Heart left ventricle (tissue), 16 donors: Measurements from ENCODE around the gene RAF1. TPM values are rescaled to one million over a fixed set of nuclear protein-coding genes. Genes with fewer than 3 reads are reported as not detected.

Experiments
- ATAC-seq, 4 donors: fragments of 200-7000 bp; cut with Tn5 transposase; one replicate each; pipeline ENCODE4 v1.9.1; 2020 to 2022; ENCODE audit warnings: moderate library complexity in 4 of 4, mild to moderate bottlenecking in 3 of 4, moderate number of reproducible peaks in 1 of 4
- DNase-seq, 5 donors: peaks; one replicate each; pipeline ENCODE4 v3.0.0-alpha.2; 2020
- H3K27ac ChIP-seq, 12 donors: fragments of 200-600 bp; sonication (generic) in 4 of 12; one replicate each; pipeline versions ENCODE4 v1.5.0 to v1.8.0; 2016 to 2022; ENCODE audit warnings: mild to moderate bottlenecking in 2 of 12
- H3K27me3 ChIP-seq, 9 donors: fragments of 200-600 bp; sonication (generic) in 2 of 9; one replicate each; pipeline versions ENCODE4 v1.5.1 to v1.8.0; 2016 to 2022; ENCODE audit warnings: mild to moderate bottlenecking in 3 of 9
- H3K36me3 ChIP-seq, 9 donors: fragments of 200-600 bp; sonication (generic) in 2 of 9; one replicate each; pipeline versions ENCODE4 v1.5.0 to v1.8.0; 2018 to 2022; ENCODE audit warnings: mild to moderate bottlenecking in 2 of 9
- H3K4me1 ChIP-seq, 12 donors: fragments of 200-600 bp; sonication (generic) in 4 of 12; one replicate each; pipeline versions ENCODE4 v1.5.0 to v1.8.0; 2016 to 2022; ENCODE audit warnings: mild to moderate bottlenecking in 3 of 12
- H3K4me3 ChIP-seq, 12 donors: fragments of 200-600 bp; sonication (generic) in 4 of 12; one replicate each; pipeline versions ENCODE4 v1.5.0 to v1.8.0; 2017 to 2022; ENCODE audit warnings: mild to moderate bottlenecking in 9 of 12, moderate library complexity in 4 of 12
- H3K9me3 ChIP-seq, 12 donors: fragments of 200-600 bp; sonication (generic) in 4 of 12; one replicate each; pipeline versions ENCODE4 v1.5.0 to v1.8.0; 2016 to 2022; ENCODE audit warnings: mild to moderate bottlenecking in 1 of 12
- POLR2A ChIP-seq, 2 donors: fragments of 450-650 bp; IDR thresholded peaks; one replicate each; pipeline ENCODE4 v1.6.1; 2017; ENCODE audit warnings: antibody characterized with exemption in 2 of 2, mild to moderate bottlenecking in 2 of 2, moderate library complexity in 2 of 2
- WGBS, 4 donors: extraction: QIAGEN DNeasy Blood & Tissue Kit in 2 of 4; methylation state at CpG; one replicate each; pipeline versions ENCODE4 v1.1.5 to v1.1.7; 2013 to 2018; 5-methylcytosine and 5-hydroxymethylcytosine counted together
- intact Hi-C, 10 donors: fragments of 100-400 bp; cut with DNase I; formaldehyde crosslinking; loops; one replicate each; pipeline versions ENCODE4 v1.11.1 to v1.14.2; 2022
- polyA plus RNA-seq, 2 donors: library from polyadenylated mRNA; stranded (reverse); fragments of 200-250 nt; gene quantifications; one replicate each; pipeline ENCODE4 v1.2.3, GENCODE V29; 2013
- total RNA-seq, 9 donors: library from RNA; depleted of rRNA in 2 of 9; stranded (reverse); fragments of >200 nt in 2 of 9; fragmentation: NEBNext Ultra II Directional in 3 of 9; extraction: Animal tissue kit (Norgen Biotek cat#: 25700) in 3 of 9; gene quantifications; one replicate each; pipeline versions ENCODE4 v1.1.0 to v1.2.4, GENCODE V29; 2016 to 2023
- TF ChIP-seq, protein P1 (sequence below), 12 donors: fragments of 200-600 bp; sonication (generic) in 4 of 12; IDR thresholded peaks; one replicate each; pipeline versions ENCODE4 v1.5.0 to v1.8.0; 2018 to 2022; ENCODE audit warnings: antibody characterized with exemption in 12 of 12, mild to moderate bottlenecking in 5 of 12
- donor health status: ischemic (EF 13 %, LVEDD 7.1; RV severe dilation, severe dysfunction).
- donor health status: healthy with polysubstance abuse.
- donor health status: DM: no; HTN: yes; CAD: no.
- donor health status: DM: no; HTN: no; CAD: no.
- donor health status: ischemic (EF 25% LVEDD 6.9; RV normal size, moderate dysfunction).
- donor health status: ischemic (EF 25% LVEDD 5.7; RV mildly dilated, moderate dysfunction).
- donor health status: healthy.
- donor health status: DM: yes; HTN: yes; CAD: no.
- donor health status: ischemic (EF 35%, LVEDD 5.7; RV mildly dilated, moderate dysfunction).
- donor health status: nonischemic (EF 11% LVEDD 7.7; RV severe dilation, severe dysfunction).
- donor health status: DM: yes; HTN: yes; CAD: no.
- donor health status: PGD.
- donor health status: ischemic (EF 29% LVEDD 5.4; RV normal size, mild dysfunction).
- donor health status: nonischemic (EF 23%, LVEDD 6.1; RV moderate dilation, normal function).

RAF1 gene
- total and polyA plus RNA-seq, 11 donors: 62.7 to 197 (median 135) TPM

DNA sequence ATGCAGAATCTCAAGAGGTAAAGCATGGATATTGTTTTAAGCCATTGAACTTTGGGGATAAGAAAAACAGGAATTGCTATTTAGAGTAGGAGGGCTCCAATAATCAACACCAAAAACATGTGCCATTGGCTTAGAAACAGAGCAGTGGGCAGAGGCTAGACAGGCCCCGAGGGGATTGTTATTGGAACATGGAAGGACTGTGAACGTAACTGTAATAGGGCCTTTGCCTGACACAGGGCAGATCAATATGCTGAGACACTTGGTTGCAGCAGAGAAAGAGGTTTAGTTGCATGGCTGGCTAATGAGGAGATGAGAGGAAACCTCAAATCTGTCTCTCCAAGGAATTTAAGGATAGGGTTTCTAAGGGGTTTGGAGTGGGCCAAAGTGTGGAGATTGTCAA lies 36.9 kb upstream of the RAF1 start:
- intact Hi-C loops: loop anchor here in 3 of 10 donors (10.0 kb wide), 1 partner anchor 104 kb away; no protein-coding TSS in a partner anchor
- DNase-seq (no peak), ATAC-seq (no peak)
- no peak overlapping the region for H3K4me3 ChIP-seq
- no peaks in the 10 kb centered on the region for H3K36me3 ChIP-seq
- TF ChIP-seq POLR2A (IDR thresholded peaks at IDR 0.05): no peak
- TF ChIP-seq, protein P1, sequence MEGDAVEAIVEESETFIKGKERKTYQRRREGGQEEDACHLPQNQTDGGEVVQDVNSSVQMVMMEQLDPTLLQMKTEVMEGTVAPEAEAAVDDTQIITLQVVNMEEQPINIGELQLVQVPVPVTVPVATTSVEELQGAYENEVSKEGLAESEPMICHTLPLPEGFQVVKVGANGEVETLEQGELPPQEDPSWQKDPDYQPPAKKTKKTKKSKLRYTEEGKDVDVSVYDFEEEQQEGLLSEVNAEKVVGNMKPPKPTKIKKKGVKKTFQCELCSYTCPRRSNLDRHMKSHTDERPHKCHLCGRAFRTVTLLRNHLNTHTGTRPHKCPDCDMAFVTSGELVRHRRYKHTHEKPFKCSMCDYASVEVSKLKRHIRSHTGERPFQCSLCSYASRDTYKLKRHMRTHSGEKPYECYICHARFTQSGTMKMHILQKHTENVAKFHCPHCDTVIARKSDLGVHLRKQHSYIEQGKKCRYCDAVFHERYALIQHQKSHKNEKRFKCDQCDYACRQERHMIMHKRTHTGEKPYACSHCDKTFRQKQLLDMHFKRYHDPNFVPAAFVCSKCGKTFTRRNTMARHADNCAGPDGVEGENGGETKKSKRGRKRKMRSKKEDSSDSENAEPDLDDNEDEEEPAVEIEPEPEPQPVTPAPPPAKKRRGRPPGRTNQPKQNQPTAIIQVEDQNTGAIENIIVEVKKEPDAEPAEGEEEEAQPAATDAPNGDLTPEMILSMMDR (IDR thresholded peaks at IDR 0.05): no peak
- 84 to 89% (median 87%) methylated on average over 2 of the region's 2 CpGs for WGBS, 4 donors
- H3K9me3 ChIP-seq: no peaks in the 10 kb centered on the region
- no peaks in the 10 kb centered on the region for H3K27me3 ChIP-seq
- H3K4me1 ChIP-seq: peaks cover 0 to 8% (median 2%) of the 10 kb centered on the region in 12 donors
- H3K27ac ChIP-seq: no peak overlapping the region

DNA sequence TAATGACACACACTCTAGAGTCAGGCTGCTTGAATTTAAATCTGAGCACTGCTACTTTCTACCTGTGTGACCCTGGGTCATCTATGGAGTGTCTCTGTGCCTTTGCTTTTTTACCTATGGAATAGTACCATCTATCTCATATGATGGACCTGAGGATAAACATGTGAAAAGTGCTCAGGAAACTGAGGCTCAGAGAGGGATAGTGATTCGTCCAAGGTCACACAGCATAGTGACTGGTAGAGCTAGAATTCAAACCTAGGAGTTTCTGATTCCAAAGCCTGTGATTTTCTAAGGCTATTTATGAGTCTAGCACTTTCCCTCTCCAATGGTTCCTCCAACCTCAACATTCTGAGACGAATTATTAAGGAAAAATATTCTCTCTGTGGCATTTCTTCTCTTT lies 32.0 kb upstream of the RAF1 start:
- ATAC-seq (no peak), DNase-seq (no peak)
- Histone ChIP-seq H3K9me3 (no peaks in the 10 kb centered on the region), H3K36me3 (no peaks in the 10 kb centered on the region), H3K27me3 (no peaks in the 10 kb centered on the region), H3K27ac (no peak overlapping the region), H3K4me3 (no peak overlapping the region), H3K4me1 (peaks cover 0 to 13% (median 0%) of the 10 kb centered on the region in 12 donors)
- 79 to 89% (median 89%) methylated on average over 2 of the region's 2 CpGs for WGBS, 4 donors
- intact Hi-C loops: no loop called here
- TF ChIP-seq, protein P1 (IDR thresholded peaks at IDR 0.05): no peak
- TF ChIP-seq POLR2A (IDR thresholded peaks at IDR 0.05): no peak

DNA sequence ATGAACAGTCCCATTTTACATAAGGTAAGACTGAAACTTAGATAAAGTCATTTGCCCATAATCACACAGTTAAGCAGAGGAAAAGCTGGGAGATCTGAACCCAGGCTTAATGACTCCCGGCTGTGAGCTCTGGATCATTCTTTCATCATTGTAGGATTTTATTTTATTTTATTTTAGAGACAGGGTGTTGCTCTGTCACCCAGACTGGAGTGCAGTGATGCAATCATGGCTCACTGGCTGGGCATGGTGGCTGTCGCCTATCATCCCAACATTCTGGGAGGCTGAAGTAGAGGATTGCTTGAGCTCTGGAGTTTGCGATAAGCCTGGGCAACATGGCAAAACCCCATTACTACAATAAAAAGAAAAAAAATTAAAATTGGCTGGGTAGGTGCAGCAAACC lies 31.2 kb upstream of the RAF1 start:
- H3K36me3 ChIP-seq: no peaks in the 10 kb centered on the region
- peak overlapping the region in 6 of 12 donors; percentile 27 to 91 (median 84) for H3K27ac ChIP-seq
- TF ChIP-seq, protein P1 (IDR thresholded peaks at IDR 0.05): no peak
- TF ChIP-seq POLR2A (IDR thresholded peaks at IDR 0.05): no peak
- no peaks in the 10 kb centered on the region for H3K27me3 ChIP-seq
- H3K4me3 ChIP-seq: no peak overlapping the region
- ATAC-seq: no peak
- no peak for DNase-seq
- 79 to 88% (median 86%) methylated on average over 3 of the region's 3 CpGs for WGBS, 4 donors
- H3K9me3 ChIP-seq: no peaks in the 10 kb centered on the region
- peaks cover 0 to 13% (median 0%) of the 10 kb centered on the region in 12 donors for H3K4me1 ChIP-seq
- intact Hi-C loops: no loop called here

DNA sequence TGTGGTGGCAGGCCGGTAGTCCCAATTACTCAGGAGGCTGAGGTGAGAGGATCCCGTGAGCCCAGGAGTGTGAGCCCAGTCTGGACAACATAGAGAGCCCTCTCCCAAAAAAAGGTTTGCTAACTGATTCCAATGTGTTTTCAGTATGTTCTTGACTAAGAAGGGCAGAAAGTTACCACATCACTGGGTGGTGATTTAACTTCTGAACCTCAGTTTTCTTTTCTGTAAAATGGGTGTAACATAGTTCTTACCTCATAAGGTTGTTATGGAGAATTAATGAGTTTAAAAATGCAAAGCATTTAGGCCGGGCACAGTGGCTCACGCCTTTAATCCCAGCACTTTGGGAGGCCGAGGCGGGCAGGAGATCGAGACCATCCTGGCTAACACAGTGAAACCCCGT lies 28.5 kb upstream of the RAF1 start:
- Histone ChIP-seq H3K27me3 (no peaks in the 10 kb centered on the region), H3K36me3 (no peaks in the 10 kb centered on the region), H3K4me1 (peaks cover 0 to 13% (median 0%) of the 10 kb centered on the region in 12 donors), H3K27ac (peak overlapping the region in 5 of 12 donors; percentile 8 to 91 (median 21)), H3K4me3 (no peak overlapping the region), H3K9me3 (no peaks in the 10 kb centered on the region)
- DNase-seq: no peak
- ATAC-seq: no peak
- intact Hi-C loops: no loop called here
- 92 to 96% (median 94%) methylated on average over 8 of the region's 8 CpGs for WGBS, 4 donors
- TF ChIP-seq, protein P1 (IDR thresholded peaks at IDR 0.05): no peak
- no peak for TF ChIP-seq POLR2A (IDR thresholded peaks at IDR 0.05)
